ENCODE data around the gene FAM83E.
"Not testable (repeated sequence)": the region's sequence is repeated elsewhere in the genome, so short reads cannot be mapped to it uniquely, and the experiment has no call there.

FAM83E gene

DNA sequence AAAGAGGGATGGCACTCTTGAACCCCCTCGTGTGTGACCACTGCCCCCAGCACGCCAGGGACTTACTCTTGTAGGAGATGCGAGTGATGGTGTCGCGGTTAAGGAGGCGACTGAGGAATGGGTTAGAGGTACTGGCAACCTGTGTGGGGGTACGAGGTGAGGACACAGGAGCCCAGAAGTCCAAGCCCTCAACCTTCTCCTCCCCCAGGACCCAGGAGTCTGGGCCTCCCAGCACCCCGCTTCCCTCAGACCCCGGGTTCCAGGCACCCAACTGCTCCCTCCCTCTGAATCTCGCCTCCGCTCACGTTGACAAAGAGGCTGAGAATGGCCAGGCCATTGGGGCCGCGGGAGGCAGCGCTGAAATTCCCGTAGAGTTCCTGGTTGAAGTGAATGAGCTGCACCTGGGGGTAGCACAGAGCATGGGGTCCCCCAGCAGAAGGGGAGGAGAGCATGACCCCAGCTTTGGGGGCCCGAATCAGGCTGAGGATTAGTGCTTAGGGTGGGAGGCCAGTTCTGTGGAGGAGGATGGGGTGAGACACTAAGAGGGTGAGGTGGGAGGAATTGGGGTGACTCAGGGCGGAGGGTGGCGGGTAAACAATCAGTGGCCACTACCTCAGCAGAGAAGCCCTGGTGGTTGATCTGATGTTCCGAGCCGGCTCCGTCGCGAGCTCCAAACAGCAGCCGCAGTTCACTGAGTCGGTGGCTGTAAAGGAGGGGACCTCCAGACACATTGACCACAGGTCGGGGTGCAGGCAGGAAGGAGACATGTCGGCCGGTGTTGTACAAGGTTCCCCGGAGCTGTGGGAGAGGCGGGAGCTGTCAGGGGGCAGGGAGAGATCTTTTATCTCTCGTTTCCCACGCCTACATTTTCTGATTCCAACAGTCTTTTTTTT is 24.9 kb upstream of the FAM83E start:
- no peak for DNase-seq

GRCh38 chr19:48638831-48639381 is 24.0 kb upstream of the FAM83E start:
- DNase-seq = no peak

DNA sequence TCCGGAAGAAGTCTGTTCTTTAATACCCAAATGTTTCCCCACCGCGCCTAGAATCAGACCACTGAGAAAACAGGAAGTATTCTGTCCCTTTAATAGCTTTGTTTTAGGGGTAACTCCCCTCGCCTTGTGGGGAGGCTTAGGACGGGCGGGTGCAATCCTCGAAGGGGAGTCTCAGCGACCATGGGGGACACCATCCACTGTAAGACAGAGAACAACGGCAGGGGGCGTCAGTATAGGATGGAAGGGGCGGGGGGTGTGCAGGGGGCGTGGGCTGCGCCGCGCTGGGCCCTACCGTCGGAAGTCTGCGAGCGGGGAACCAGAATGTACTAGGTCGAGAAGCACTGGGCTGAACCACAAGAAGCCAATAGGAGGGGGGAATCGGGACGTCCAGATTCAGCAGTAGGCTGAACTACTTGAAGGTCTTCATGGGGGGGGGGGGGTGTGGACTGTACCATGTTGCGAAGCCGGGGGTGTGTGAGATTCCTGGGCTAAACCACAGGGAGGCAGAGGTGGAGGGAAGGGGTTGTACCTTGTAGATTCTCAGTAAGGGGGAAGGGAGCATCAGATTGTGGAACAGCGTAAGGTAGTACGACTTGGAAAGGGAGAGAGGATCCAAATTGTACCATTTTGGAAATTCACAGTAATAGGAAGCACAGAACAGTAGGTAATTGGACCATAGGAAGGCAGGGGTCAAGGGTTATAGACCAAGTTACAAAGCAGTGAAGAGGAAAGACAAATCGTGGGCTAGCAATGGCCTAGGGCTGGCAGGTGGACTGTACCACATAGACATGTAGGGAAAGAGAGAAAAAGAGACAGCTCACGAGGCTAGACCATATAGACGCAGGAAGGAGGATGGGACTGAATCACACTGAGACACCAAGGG is 23.3 kb upstream of the FAM83E start:
- DNase-seq = peak; percentile 50

- DNase-seq = peak; percentile 92
These were observed 22.6 kb upstream of the FAM83E start for GRCh38 chr19:48637449-48637947.

DNA sequence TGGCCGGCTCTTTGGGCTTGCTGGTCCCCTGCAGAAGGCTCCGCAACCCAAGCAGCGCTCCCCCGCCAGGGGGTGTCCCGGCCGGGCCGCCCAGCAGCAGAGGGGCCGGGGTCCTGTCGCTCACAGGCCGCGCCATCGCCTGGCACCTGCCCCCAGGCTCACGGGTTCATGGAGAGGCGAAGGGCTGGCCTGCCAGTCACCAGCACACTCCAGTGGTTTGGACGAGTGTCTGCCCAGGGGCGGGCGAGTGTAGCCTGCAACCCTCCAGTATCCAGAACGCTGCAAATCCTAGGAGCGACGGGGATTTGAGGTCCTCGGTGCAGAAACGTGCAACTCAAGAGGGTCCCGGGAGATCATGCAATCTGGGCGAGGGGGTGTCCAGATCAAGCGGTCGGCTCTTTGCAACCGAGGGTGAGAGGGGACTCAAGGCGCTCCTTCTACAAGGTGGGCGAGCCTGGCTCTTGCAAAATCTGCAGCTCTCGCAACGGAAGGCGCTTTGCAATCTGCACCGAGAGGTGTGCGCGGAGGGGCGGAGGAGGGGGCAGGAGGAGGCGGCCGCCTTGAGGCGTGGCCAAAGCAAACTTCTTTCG is 22.1 kb upstream of the FAM83E start, which contains the start of gene DBP:
DBP (minus strand) TSS at position 521 of the 590 bp plus-strand sequence; CDS start at position 136, 385 bp downstream.
- DNase-seq = no peak

DNA sequence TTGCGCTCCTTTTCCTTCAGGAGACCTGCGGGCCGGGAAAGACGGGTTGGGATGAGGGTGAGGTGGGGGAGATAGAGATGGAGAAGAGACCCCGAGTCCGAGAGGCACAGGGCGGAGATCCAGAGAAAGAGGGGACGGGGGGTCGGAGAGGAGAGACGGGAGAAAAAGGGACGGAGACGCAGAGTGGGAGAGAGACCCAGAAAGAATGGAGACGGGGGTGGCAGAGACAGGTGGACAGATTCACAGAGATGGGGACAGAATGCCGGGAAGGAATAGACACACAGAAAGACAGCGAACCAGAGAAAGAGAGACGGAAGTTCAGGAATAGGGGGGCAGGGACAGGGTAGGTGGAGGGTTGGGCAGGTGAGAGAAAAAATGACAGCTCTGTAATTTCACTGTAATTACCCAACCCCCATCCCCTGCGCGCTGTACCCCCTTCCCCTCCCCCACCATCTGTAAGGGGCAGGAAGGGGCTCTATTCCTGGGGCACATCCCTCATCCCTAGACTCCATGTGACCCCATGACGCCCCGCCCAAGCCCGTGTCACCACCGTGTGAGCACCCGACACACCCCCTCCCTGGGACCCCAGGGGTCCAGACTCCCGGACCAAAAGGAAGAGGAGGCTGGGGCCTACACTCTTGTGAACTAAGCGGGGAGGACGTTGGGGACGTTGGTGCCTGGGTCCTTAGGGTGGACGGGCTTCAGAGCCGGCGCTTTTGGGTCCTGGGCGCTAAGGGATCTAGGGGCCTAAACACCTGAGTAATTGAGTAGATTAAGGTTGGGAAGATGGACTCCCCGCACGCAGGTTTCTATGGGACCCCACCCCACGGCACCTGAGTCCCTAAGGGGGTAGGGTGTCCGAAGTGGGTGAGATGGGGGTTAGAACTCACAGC is 21.3 kb upstream of the FAM83E start:
- DNase-seq = no peak

DNA sequence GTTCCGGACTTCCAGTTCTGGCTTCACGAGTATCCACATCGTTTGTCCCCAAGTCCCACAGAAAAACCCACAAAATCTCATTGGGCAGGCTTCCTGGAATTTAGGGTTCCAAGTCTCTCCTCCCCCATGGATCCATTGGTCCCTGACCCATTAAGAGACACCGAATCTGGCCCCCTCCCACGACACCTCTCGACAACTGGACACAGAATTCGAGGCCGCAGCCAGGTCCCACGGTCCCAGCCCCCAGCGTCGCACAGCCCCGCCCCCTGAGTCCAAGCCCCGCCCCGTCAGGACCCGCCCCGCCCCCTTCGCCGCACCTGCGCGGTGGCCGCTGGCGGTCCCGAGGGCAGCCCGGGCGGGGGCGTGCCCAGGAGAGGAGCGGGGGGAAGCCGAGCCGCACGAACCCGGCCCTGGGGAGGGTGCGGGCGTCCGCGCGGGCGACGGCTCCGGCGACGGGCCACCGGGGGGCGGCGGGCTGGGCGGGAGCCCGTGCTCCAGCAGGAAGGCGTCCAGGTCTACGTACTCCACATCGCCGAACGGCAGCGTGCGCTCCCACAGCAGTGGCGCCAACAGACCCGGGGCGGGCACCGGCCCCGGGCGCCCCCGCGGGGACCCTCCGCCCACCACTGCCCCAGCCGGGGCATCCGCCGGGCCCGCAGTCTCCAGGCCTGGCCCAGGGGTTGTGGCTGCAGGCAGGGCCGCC is 20.5 kb upstream of the FAM83E start:
- no peak for DNase-seq

- DNase-seq = peak; percentile 87
These were observed 19.8 kb upstream of the FAM83E start for GRCh38 chr19:48634424-48635262.

GRCh38 chr19:48634036-48634342 is 19.1 kb upstream of the FAM83E start:
- DNase-seq = no peak

- DNase-seq = no peak
These were observed 18.5 kb upstream of the FAM83E start for GRCh38 chr19:48633148-48634035.

DNA sequence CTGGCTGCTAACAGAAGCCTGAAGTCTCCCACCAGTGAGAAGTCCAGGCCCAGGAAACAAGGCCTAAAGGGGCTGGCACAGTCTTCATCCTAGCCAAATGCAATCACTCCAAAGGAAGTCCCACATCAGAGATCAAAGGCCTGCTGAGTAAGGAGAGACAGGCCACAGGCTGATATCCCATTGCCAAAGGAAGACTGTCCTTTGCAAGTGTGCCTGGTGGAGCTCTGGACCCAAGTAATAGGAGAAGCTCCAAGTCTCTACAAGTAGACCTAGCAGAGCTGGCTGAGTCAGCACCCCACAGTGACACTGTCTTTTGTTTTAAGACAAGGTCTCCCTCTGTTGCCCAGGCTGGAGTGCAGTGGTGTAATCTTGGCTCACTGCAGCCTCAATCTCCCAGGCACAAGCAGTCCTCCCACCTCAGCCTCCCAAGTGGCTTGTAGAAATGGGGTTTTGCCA is 17.8 kb upstream of the FAM83E start:
- no peak for DNase-seq

- DNase-seq = not testable (repeated sequence)
These were observed 17.4 kb upstream of the FAM83E start for GRCh38 chr19:48632286-48632685.

GRCh38 chr19:48631225-48631624 is 16.3 kb upstream of the FAM83E start:
- no peak for DNase-seq

DNA sequence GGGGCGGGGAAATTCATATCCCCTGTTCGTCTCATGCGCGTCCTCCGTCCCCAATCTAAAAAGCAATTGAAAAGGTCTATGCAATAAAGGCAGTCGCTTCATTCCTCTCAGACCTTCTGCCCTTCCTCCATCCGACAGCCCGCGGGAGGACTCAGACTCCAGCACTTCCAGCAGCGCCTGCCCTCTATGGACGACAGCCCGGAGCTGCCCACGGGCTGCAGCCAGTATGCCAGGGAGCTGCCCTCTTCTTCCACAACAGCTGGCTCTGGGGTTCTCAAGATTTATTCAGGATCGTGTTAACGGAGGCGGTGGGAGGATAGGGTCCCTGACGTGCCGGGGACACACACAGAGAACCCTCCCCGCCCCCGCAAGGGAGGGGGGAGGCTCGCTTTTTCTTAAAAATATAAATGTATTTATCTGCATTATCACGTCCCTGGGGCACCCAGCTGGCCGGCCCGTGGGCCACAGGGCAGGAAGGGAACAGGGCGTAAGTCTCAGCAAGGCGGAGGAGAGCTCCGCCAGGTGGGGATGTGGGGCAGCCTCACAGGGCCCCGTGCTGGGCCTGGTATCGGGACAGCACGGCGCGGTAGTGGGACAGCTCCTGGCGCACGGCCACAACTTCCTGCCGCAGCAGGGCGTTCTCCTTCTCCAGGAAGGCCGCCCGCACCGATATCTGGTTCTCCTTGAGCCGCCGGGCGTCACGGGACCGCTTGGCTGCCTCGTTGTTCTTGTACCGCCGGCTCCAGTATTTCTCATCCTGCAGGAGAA is 15.6 kb upstream of the FAM83E start:
- no peak for DNase-seq

DNA sequence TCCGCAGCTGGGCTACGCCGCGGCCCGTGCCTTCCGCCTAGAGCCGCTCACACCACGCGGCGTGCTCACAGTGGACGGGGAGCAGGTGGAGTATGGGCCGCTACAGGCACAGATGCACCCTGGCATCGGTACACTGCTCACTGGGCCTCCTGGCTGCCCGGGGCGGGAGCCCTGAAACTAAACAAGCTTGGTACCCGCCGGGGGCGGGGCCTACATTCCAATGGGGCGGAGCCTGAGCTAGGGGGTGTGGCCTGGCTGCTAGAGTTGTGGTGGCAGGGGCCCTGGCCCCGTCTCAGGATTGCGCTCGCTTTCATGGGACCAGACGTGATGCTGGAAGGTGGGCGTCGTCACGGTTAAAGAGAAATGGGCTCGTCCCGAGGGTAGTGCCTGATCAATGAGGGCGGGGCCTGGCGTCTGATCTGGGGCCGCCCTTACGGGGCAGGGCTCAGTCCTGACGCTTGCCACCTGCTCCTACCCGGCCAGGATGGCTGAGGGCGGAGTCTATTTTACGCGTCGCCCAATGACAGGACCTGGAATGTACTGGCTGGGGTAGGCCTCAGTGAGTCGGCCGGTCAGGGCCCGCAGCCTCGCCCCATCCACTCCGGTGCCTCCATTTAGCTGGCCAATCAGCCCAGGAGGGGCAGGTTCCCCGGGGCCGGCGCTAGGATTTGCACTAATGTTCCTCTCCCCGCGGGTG is 14.9 kb upstream of the FAM83E start:
- peak; percentile 93 for DNase-seq

DNA sequence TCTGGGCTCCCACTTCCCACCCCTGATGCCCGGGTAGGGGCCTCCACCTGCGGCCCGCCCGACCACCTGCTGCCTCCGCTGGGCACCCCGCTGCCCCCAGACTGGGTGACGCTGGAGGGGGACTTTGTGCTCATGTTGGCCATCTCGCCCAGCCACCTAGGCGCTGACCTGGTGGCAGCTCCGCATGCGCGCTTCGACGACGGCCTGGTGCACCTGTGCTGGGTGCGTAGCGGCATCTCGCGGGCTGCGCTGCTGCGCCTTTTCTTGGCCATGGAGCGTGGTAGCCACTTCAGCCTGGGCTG is 14.4 kb upstream of the FAM83E start:
- DNase-seq = no peak

DNA sequence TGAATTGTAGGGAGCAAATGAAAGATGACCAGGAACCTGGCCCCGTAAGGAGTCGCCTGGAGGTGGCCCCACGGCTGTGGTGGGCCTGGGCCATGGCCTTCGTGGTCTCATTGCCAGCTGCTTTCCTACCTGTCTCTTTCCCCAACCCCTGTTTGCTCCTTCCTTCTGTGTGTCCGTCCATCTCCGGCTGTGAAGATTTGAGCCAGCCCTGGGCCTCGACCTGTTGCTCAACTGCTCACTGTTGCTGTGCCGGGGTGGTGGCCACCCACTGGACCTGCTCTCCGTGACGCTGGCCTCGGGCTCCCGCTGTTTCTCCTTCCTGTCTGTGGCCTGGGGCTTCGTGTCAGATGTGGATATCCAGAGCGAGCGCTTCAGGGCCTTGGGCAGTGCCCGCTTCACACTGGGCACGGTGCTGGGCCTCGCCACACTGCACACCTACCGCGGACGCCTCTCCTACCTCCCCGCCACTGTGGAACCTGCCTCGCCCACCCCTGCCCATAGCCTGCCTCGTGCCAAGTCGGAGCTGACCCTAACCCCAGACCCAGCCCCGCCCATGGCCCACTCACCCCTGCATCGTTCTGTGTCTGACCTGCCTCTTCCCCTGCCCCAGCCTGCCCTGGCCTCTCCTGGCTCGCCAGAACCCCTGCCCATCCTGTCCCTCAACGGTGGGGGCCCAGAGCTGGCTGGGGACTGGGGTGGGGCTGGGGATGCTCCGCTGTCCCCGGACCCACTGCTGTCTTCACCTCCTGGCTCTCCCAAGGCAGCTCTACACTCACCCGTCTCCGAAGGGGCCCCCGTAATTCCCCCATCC is 13.8 kb upstream of the FAM83E start:
- no peak for DNase-seq
